Neural cell (in vitro differentiated cells): ENCODE data around the gene GLT6D1.

ENCODE experiments used
- CTCF ChIP-seq: fragments of 450-650 bp; IDR thresholded peaks from 2 replicates; pipeline ENCODE4 v1.5.1; 2014; ENCODE audit warnings: antibody characterized with exemption, mild to moderate bottlenecking, moderate library complexity; ENCODE audit not compliant: poor library complexity, severe bottlenecking
- EP300 ChIP-seq: fragments of 450-650 bp; conservative IDR thresholded peaks from 2 replicates; pipeline ENCODE4 v1.6.1; 2014; ENCODE audit warnings: antibody characterized with exemption, mild to moderate bottlenecking, moderate library complexity; ENCODE audit not compliant: poor library complexity, severe bottlenecking
- EZH2 ChIP-seq: fragments of 200-600, 300-800 bp; shearing (Covaris generic), sonication (generic); IDR thresholded peaks from 2 replicates; pipeline ENCODE4 v1.6.1; 2014; ENCODE audit warnings: antibody characterized with exemption, low read length, borderline replicate concordance, mild to moderate bottlenecking; ENCODE audit not compliant: insufficient read depth, poor library complexity, severe bottlenecking
- MXI1 ChIP-seq: fragments of 450-650 bp; conservative IDR thresholded peaks from 2 replicates; pipeline ENCODE4 v1.6.1; 2014; ENCODE audit warnings: antibody characterized with exemption, mild to moderate bottlenecking; ENCODE audit not compliant: poor library complexity, severe bottlenecking
- POLR2AphosphoS5 ChIP-seq: IDR thresholded peaks from 2 replicates; pipeline ENCODE4 v1.6.1; 2012
- RAD21 ChIP-seq: fragments of 450-650 bp; conservative IDR thresholded peaks from 2 replicates; pipeline ENCODE4 v1.6.1; 2014; ENCODE audit warnings: antibody characterized with exemption, mild to moderate bottlenecking, moderate library complexity
- REST ChIP-seq: IDR thresholded peaks from 2 replicates; pipeline ENCODE4 v1.6.1; 2012; ENCODE audit warnings: borderline replicate concordance
- SMC3 ChIP-seq: fragments of 450-650 bp; conservative IDR thresholded peaks from 2 replicates; pipeline ENCODE4 v1.6.1; 2014; ENCODE audit warnings: antibody characterized with exemption, mild to moderate bottlenecking, moderate library complexity; ENCODE audit not compliant: poor library complexity
- TAF1 ChIP-seq: IDR thresholded peaks from 2 replicates; pipeline ENCODE4 v1.6.1; 2012; ENCODE audit warnings: low read depth

- TF ChIP-seq CTCF = no peak
- no peak for TF ChIP-seq REST
- no peak for TF ChIP-seq SMC3
- no peak for TF ChIP-seq EZH2
- no peak for TF ChIP-seq TAF1
- TF ChIP-seq POLR2AphosphoS5 = no peak
- TF ChIP-seq RAD21 = no peak
- TF ChIP-seq EP300 = no peak
- TF ChIP-seq MXI1 = no peak
Measured at GRCh38 chr9:135684691-135685090, 45.4 kb upstream of the GLT6D1 start.
